Spleen (tissue), 11 donors: ENCODE results near the gene SLC12A3. TPM values are rescaled to one million over a fixed set of nuclear protein-coding genes. Genes with fewer than 3 reads are reported as not detected.
A peak's percentile ranks its signal among the peaks of the same experiment; 100 is the strongest.

Source experiments
- DNase-seq: peaks from one replicate; pipeline ENCODE4 v3.0.0-alpha.2; 2020
- H3K27ac ChIP-seq, 8 donors: fragments of 200-600 bp; sonication (generic) in 7 of 8; 1 replicate in 4 of 8; 2 replicates in 4 of 8; pipeline versions ENCODE4 v1.5.0 to v1.8.0; 2016 to 2021; ENCODE audit warnings: inconsistent platforms in 4 of 8, mild to moderate bottlenecking in 4 of 8, moderate library complexity in 1 of 8
- H3K27me3 ChIP-seq, 7 donors: fragments of 200-600 bp; sonication (generic) in 6 of 7; replicated peaks in 1 of 7; 1 replicate in 4 of 7; 2 replicates in 3 of 7; pipeline versions ENCODE4 v1.5.0 to v1.8.0; 2016 to 2021; ENCODE audit warnings: inconsistent platforms in 3 of 7, mild to moderate bottlenecking in 1 of 7
- H3K36me3 ChIP-seq, 6 donors: fragments of 200-600 bp; sonication (generic) in 5 of 6; 1 replicate in 4 of 6; 2 replicates in 2 of 6; pipeline versions ENCODE4 v1.5.0 to v1.8.0; 2016 to 2021; ENCODE audit warnings: inconsistent platforms in 2 of 6
- H3K4me1 ChIP-seq, 6 donors: fragments of 200-600 bp; sonication (generic) in 5 of 6; 1 replicate in 3 of 6; 2 replicates in 3 of 6; pipeline versions ENCODE4 v1.5.0 to v1.8.0; 2016 to 2021; ENCODE audit warnings: inconsistent platforms in 3 of 6
- H3K4me3 ChIP-seq, 8 donors: fragments of 200-600 bp; sonication (generic) in 7 of 8; 1 replicate in 4 of 8; 2 replicates in 4 of 8; pipeline versions ENCODE4 v1.5.0 to v1.8.0; 2016 to 2021; ENCODE audit warnings: inconsistent platforms in 4 of 8, mild to moderate bottlenecking in 4 of 8, moderate library complexity in 2 of 8
- H3K9me3 ChIP-seq, 8 donors: fragments of 200-600 bp; sonication (generic) in 7 of 8; 1 replicate in 4 of 8; 2 replicates in 4 of 8; pipeline versions ENCODE4 v1.5.0 to v1.8.0; 2016 to 2021; ENCODE audit warnings: inconsistent platforms in 4 of 8
- POLR2A ChIP-seq, 3 donors: fragments of 450-650 bp; IDR thresholded peaks; one replicate each; pipeline ENCODE4 v1.5.1; 2017; ENCODE audit warnings: antibody characterized with exemption in 3 of 3, mild to moderate bottlenecking in 1 of 3
- POLR2AphosphoS5 ChIP-seq, 3 donors: sonication (generic); formaldehyde crosslinking; IDR thresholded peaks; one replicate each; pipeline ENCODE4 v1.5.1; 2017; ENCODE audit warnings: antibody characterized with exemption in 3 of 3
- WGBS, 5 donors: extraction: QIAGEN DNeasy Blood & Tissue Kit in 3 of 5; methylation state at CpG; one replicate each; pipeline versions ENCODE4 v1.1.5 to v1.1.7; 2013 to 2018; 5-methylcytosine and 5-hydroxymethylcytosine counted together
- intact Hi-C: fragments of 100-400 bp; cut with DNase I; formaldehyde crosslinking; loops from one replicate; pipeline ENCODE4 v1.15.0; 2023; ENCODE audit warnings: low total_unique reads
- polyA plus RNA-seq, 3 donors: library from polyadenylated mRNA; stranded (reverse); fragments of 200-250 nt; gene quantifications; one replicate each; pipeline ENCODE4 v1.2.1, GENCODE V29; 2013
- total RNA-seq, 7 donors: library from RNA; depleted of rRNA in 3 of 7; stranded (reverse); fragments of >200 nt in 3 of 7; fragmentation: NEBNext Ultra II Directional in 4 of 7; extraction: Animal tissue kit (Norgen Biotek cat#: 25700) in 4 of 7; gene quantifications; one replicate each; pipeline versions ENCODE4 v1.1.0 to v1.2.1, GENCODE V29; 2016 to 2021
- TF ChIP-seq, protein P1 (sequence below), 11 experiments: fragments of 200-600 bp in 7 of 11; fragments of 450-650 bp in 4 of 11; sonication (generic) in 4 of 11; IDR thresholded peaks in 8 of 11; conservative IDR thresholded peaks in 3 of 11; 1 replicate in 7 of 11; 2 replicates in 4 of 11; pipeline versions ENCODE4 v1.4.0 to v1.8.0; 2016 to 2021; ENCODE audit warnings: antibody characterized with exemption in 11 of 11, inconsistent platforms in 4 of 11, mild to moderate bottlenecking in 1 of 11
- donor health status: healthy with polysubstance abuse.
- donor health status: DM: no; HTN: no; CAD: no; lungs with moderate emphysema.
- donor health status: DM: no; HTN: no; CAD: no.
- donor health status: Bipolar disorder and iron deficiency.
- donor health status: healthy.
- donor health status: DM: no; HTN: no; CAD: no.
- donor health status: DM: yes; HTN: yes; CAD: no.

The SLC12A3 gene
- total and polyA plus RNA-seq, 10 donors = 0.42 to 2.6 (median 1.1) TPM

DNA sequence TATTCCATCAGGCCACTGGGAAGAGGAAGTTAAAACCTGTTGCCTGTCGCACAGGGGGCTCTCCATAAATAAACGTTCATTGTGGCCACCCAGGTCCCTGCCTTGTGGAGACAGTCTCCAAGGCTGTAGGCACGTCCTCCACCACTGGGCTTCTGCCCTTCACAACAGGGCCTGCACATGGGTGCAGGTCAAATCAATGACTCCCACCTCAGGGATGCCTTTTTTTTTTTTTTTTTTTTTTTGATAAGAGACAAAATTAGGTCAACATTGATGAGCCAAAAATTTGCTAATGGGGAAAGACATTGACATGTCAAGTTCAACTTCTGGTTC, 12.6 kb upstream of the SLC12A3 start:
- no peak for TF ChIP-seq POLR2AphosphoS5 (IDR thresholded peaks at IDR 0.05)
- TF ChIP-seq, protein P1, sequence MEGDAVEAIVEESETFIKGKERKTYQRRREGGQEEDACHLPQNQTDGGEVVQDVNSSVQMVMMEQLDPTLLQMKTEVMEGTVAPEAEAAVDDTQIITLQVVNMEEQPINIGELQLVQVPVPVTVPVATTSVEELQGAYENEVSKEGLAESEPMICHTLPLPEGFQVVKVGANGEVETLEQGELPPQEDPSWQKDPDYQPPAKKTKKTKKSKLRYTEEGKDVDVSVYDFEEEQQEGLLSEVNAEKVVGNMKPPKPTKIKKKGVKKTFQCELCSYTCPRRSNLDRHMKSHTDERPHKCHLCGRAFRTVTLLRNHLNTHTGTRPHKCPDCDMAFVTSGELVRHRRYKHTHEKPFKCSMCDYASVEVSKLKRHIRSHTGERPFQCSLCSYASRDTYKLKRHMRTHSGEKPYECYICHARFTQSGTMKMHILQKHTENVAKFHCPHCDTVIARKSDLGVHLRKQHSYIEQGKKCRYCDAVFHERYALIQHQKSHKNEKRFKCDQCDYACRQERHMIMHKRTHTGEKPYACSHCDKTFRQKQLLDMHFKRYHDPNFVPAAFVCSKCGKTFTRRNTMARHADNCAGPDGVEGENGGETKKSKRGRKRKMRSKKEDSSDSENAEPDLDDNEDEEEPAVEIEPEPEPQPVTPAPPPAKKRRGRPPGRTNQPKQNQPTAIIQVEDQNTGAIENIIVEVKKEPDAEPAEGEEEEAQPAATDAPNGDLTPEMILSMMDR (IDR thresholded peaks at IDR 0.05 in 8 of 11, conservative IDR thresholded peaks at IDR 0.05 in 3 of 11) = no peak
- no peak for TF ChIP-seq POLR2A (IDR thresholded peaks at IDR 0.05)
- no peak for DNase-seq
- 33 to 57% (median 45%) methylated on average over 3 of the region's 3 CpGs for WGBS, 5 donors

DNA sequence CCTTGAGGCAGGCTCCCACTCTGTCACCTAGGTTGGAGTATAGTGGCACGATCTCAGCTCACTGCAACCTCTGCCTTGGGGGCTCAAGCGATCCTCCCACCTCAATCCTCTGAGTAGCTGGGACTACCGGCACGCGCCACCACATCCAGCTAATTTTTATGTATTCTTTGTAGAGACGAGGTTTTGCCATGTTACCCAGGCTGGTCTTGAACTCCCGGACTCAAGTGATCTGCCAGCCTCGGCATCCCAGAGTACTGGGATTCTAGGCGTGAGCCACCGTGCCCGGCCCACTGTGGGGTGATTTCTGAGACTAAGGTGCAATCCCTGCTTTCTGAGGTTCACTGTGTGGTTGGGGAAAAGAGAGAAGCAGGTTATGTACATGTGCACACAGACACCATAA, 12.0 kb upstream of the SLC12A3 start:
- no peaks in the 10 kb centered on the region for H3K36me3 ChIP-seq
- H3K4me1 ChIP-seq = peaks cover 0 to 28% (median 10%) of the 10 kb centered on the region in 6 donors
- H3K9me3 ChIP-seq = no peaks in the 10 kb centered on the region
- intact Hi-C loops = no loop called here
- 96 to 98% (median 96%) methylated on average over 11 of the region's 11 CpGs for WGBS, 5 donors
- H3K27me3 ChIP-seq = no peaks in the 10 kb centered on the region
- H3K4me3 ChIP-seq = no peak overlapping the region
- TF ChIP-seq POLR2AphosphoS5 (IDR thresholded peaks at IDR 0.05) = no peak
- TF ChIP-seq POLR2A (IDR thresholded peaks at IDR 0.05) = no peak
- TF ChIP-seq, protein P1 (IDR thresholded peaks at IDR 0.05 in 8 of 11, conservative IDR thresholded peaks at IDR 0.05 in 3 of 11) = no peak
- DNase-seq = peak; percentile 41
- no peak overlapping the region for H3K27ac ChIP-seq

More for the DNA sequence above, 12.6 kb upstream of the SLC12A3 start:
- H3K4me1 ChIP-seq = peaks cover 0 to 29% (median 14%) of the 10 kb centered on the region in 6 donors
- H3K4me3 ChIP-seq = no peak overlapping the region
- H3K27ac ChIP-seq = no peak overlapping the region
- no peaks in the 10 kb centered on the region for H3K27me3 ChIP-seq
- intact Hi-C loops = no loop called here
- H3K9me3 ChIP-seq = no peaks in the 10 kb centered on the region
- no peaks in the 10 kb centered on the region for H3K36me3 ChIP-seq

GRCh38 chr16:56855201-56855600, 9.8 kb upstream of the SLC12A3 start:
- WGBS, 5 donors = 89 to 98% (median 96%) methylated on average over 5 to 6 of the region's 6 CpGs
- no peaks in the 10 kb centered on the region for H3K9me3 ChIP-seq
- peaks cover 3 to 26% (median 11%) of the 10 kb centered on the region in 6 donors for H3K4me1 ChIP-seq
- H3K27ac ChIP-seq = no peak overlapping the region
- no peak overlapping the region for H3K4me3 ChIP-seq
- H3K27me3 ChIP-seq = no peaks in the 10 kb centered on the region
- DNase-seq = peak; percentile 45
- no peak for TF ChIP-seq POLR2AphosphoS5 (IDR thresholded peaks at IDR 0.05)
- TF ChIP-seq, protein P1 (IDR thresholded peaks at IDR 0.05 in 8 of 11, conservative IDR thresholded peaks at IDR 0.05 in 3 of 11) = no peak
- no peak for TF ChIP-seq POLR2A (IDR thresholded peaks at IDR 0.05)
- intact Hi-C loops = no loop called here
- H3K36me3 ChIP-seq = no peaks in the 10 kb centered on the region

- WGBS, 5 donors = 58 to 77% (median 63%) methylated on average over 4 of the region's 4 CpGs
- H3K9me3 ChIP-seq = no peaks in the 10 kb centered on the region
- H3K4me3 ChIP-seq = no peak overlapping the region
- H3K27ac ChIP-seq = no peak overlapping the region
- intact Hi-C loops = no loop called here
- H3K4me1 ChIP-seq = peaks cover 9 to 33% (median 18%) of the 10 kb centered on the region in 6 donors
- TF ChIP-seq POLR2AphosphoS5 (IDR thresholded peaks at IDR 0.05) (no peak), POLR2A (IDR thresholded peaks at IDR 0.05) (no peak)
- TF ChIP-seq, protein P1 (IDR thresholded peaks at IDR 0.05 in 8 of 11, conservative IDR thresholded peaks at IDR 0.05 in 3 of 11) = no peak
- H3K27me3 ChIP-seq = no peaks in the 10 kb centered on the region
- DNase-seq = peak; percentile 24
- no peaks in the 10 kb centered on the region for H3K36me3 ChIP-seq
Observed at GRCh38 chr16:56855946-56856345, 9.1 kb upstream of the SLC12A3 start.
